Left kidney (tissue), 2 donors: ENCODE results near the gene MYO7A. TPM values are rescaled to one million over a fixed set of nuclear protein-coding genes. Genes with fewer than 3 reads are reported as not detected.
"Not testable (repeated sequence)": the region's sequence is repeated elsewhere in the genome, so short reads cannot be mapped to it uniquely, and the experiment has no call there.

Experiments used
- DNase-seq: peaks from one replicate; pipeline ENCODE4 v3.0.0-alpha.2; 2013
- polyA plus RNA-seq: library from polyadenylated mRNA; unstranded; fragments of 120-200 nt; gene quantifications from one replicate; pipeline ENCODE4 v1.2.1, GENCODE V29; 2013; ENCODE audit not compliant: insufficient read length

The MYO7A gene
- polyA plus RNA-seq, 1 donor = 3.7 TPM

- no peak for DNase-seq
Measured at GRCh38 chr11:77093056-77093891, 34.8 kb upstream of the MYO7A start.

- no peak for DNase-seq
Measured at GRCh38 chr11:77093987-77094840, 33.8 kb upstream of the MYO7A start.

DNA sequence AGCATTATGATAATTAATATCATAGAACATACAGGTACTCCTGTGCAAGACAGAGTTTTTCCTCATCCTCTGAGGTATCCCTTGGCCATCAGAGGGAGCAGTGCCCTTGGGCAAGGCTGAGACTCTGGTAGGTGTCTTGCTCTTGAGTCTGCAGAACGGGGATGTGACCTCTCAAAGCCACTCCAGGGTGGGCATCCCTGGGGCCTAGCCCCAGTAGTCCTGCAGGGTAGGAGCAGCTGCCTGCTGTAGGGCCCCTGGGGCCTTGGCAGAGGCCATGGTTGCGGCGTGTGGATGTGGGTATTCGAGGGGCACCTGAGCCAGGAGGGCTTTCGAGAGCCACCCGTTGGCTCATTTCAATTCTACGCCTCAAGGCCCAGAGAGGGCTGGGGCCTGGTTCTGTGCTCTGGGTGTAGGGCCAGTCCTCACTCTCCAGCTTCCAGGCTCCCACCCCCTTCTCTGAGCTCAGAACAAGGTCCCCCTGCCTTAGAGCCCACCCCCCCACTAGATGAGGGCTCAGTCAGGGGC is 33.1 kb upstream of the MYO7A start:
- DNase-seq = no peak

DNA sequence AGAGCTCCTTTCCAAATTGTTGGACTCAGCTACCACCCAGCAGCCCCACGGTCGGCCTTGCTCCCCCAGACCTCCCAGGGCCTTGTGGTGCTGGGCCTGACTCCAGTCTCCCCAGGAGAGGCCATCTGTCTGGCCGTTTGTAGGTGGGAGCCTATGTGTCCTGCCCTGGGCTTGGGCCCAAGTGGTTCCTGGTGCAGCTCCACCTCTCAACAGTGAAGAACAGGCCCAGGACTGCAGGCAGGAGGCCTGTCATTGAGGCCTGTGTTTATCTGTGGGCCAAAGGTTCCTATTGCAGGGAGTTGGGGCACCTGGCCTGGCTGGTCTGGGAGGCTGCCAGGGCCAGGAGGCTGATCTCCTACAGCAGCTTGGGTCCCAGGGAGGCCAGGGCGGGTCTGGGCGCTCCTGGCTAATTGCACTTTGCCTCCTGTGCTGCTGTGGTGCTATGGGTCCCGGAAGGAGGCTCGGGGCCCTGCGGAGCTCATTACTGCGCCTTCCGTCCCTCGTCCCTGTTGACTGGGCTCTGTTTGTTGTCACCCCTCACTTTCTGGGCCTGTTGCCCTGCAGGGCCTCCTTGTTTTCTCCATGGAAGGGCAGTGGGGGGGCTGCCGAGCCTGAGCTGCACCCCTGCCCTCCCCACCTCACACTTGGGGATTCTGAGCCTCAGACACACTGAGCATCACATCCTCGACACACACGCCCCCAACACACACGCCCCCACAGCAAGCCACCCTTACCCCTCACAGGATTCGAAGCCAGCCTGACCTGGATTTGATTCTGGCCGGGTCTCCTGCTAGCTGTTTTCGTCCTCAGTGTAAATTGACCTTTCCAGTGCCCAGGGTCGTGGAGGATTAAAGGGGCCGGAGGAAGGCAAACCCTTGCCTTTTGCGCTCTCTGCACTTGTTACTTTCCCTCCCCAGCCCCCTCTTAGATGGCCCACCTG is 32.2 kb upstream of the MYO7A start:
- no peak for DNase-seq

DNA sequence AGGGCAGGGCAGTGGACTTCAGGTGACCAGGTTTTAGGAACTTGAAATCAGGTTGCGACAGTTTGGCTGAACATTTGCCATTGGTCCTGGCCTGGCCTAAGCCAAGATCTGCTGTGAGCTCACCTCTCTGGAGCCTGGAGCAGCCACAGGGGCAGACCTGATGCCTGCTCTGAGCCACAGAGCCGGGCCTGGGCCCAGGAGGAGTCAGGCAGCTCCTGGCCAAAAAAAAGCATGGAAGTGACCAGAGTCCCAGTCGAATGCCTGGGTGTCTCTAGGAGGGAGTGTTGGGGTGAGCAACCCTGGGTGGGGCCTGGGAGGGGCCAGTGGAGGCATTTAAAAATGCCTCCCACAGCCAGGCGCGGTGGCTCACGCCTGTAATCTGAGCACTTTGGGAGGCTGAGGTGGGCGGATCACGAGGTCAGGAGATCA is 31.4 kb upstream of the MYO7A start:
- DNase-seq = no peak

DNA sequence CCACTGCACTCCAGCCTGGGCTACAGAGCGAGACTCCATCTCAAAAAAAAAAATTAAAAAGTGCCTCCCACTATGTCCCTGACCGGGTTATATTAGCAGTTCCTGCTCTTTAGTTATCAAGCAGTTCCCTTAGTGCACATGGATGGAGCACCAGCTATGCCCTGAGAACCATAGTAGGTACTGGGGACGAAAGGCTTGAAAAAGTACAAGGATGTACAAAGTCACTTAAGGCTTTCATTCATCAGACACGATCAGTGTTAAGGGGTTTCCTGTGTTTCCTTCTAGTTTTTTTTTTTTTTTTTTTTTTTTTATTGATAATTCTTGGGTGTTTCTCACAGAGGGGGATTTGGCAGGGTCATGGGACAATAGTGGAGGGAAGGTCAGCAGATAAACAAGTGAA is 30.9 kb upstream of the MYO7A start:
- DNase-seq = not testable (repeated sequence)

- no peak for DNase-seq
Measured at GRCh38 chr11:77100166-77101042, 27.6 kb upstream of the MYO7A start.

GRCh38 chr11:77101043-77101537 is 27.0 kb upstream of the MYO7A start:
- no peak for DNase-seq

DNA sequence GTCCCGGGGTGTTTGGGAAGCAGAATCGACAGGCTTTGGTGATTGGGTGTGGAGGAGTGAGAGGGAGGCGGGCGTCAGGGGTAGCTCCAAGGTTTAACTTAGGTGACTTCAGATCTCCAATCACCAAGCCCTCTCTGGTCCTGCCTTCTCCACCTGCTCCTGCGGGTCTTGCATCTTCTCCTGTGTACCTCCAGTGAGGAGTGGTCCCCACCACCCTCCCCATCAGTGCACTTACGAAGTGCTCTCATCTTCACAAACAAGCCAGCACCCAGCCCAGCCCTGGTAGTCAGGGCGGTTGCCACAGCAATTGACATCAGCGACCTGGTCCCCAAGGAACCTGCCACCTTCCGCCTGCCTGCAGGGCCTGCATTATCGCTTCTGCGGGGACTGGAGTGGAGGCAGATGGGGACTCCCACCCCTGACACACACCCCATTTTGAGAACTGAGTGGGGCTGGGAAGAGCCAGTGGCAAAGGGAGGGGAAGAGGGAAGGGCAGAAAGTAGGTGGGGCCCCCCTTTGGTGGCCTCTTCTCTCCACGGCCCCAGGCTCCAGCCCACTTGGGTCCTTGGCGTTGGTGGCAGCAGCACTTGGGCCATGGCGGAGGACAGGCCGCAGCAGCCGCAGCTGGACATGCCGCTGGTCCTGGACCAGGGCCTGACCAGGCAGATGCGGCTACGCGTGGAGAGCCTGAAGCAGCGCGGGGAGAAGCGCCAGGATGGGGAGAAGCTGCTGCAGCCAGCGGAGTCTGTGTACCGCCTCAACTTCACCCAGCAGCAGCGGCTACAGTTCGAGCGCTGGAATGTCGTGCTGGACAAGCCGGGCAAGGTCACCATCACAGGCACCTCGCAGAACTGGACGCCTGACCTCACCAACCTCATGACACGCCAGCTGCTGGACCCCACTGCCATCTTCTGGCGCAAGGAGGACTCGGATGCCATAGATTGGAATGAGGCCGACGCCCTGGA is 25.5 kb upstream of the MYO7A start, which contains the start of gene OMP:
Gene OMP, plus strand, starts transcription at position 595 of the 965 bp plus-strand sequence. Its CDS starts 0 bp downstream, at position 595.
- no peak for DNase-seq

DNA sequence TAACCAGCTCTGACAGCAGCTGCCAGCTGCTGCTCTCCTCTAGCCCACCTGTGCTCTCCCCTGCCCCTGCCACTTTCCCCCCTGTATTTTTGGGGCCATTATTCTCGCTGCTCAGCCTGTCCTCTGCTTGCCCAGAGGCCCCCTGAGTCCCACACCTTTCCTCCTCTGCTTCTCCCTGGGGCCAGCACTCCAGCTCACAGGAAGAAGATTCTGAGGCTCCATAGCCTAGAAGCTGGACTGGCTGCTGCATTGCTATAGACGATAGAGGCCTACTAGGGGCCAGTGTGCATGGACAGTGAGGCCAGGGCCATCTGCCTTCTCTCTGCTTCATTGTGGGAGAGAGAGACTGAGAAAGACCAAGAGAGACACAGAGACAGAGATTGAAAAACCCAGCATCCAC is 24.7 kb upstream of the MYO7A start:
- DNase-seq = no peak

- DNase-seq = no peak
Measured at GRCh38 chr11:77104727-77105126, 23.3 kb upstream of the MYO7A start.

DNA sequence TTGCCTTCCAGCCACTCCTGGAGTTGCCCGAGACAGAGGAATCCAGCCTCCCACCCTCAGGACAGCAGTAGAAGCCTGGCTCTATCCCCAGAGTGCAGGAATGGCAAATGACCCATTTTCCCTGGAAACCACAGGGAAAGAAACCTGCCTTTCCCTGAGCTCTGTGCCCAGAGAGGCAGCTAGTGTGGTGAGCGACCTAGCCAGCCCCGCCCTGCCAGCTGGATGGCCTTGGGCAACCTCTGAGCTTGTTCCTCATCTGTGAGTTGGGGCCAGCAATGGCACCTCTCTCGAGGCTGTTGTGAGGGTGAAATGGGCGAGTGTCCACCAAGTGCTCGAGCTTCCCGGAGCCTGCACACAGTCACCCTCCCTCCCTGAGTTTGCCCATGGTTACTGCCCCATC is 21.7 kb upstream of the MYO7A start:
- DNase-seq = no peak

- no peak for DNase-seq
Measured at GRCh38 chr11:77106759-77107158, 21.3 kb upstream of the MYO7A start.

DNA sequence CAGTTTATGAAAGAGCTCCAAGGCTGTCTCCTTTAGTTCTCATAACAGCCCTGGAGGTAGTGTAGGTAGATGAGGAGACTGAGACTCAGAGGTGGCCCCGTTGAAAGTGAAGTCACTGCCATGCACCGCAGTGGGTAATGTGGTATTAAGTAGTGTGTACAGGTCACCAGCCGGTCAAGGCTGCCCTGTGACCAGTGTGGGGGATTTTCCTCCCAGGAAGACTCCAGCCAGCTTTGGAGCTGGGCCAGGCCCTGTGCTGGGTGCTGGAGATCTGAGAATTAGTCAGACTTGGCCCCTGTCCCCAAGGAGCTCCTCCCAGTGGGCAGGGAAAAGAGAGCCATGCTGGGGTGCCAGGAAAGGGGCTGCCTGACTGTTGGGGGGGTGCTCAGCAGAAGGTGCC is 20.1 kb upstream of the MYO7A start:
- no peak for DNase-seq

DNA sequence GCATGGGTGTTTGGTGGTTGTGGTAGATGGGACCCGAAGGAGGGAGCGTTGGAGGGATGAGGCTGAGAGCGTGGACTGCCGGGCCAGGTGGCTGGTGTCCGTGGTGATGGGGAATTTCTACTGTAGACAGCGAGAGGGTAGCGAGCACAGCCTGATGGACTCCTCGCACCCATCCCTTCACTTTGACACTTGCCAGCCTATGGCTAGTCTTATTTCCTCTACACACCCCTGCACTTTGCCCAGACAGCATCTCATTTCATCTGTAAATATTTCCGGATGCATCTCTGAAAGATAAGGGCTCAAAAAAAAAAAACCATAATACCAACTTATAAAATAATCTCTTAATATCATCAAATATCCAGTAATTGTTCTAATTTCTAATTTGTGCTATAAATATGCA is 19.6 kb upstream of the MYO7A start:
- no peak for DNase-seq

DNA sequence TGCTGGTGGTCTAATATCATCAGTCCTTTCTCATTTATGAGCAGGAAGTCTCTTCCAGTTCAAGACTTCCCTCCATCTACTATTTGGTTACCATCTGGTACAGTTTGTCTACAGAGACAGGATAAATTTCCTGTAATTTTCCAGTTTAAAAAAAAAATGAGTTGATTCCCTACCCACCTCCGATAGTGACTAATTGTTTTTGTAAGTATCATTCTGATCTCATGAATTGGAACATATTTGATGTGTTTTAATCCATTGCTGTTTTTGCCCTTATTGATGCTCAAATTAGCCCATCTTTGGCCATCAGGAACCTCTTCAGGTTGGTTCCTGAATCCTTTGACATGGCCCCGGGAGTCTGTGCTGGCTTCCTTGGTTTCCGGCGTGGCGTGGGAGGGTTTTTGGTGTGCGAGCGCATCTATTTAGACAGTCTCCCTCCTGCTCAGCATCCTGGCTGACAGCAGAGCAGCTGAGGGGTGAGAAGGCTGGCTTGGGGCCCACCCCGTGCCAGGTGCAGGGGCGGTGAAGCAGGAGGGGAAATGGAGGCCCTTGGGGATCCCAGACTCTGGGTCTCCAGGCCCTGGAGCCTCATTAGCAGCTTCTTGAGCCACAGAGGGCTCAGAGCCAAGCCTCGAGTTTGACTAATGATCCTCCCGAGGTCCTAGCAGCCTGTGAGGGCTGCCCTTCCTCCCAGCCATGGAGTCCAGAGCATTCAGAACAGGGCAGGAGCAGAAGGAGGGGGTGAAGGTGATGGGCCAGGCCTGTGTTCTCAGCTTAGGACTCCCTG is 18.6 kb upstream of the MYO7A start:
- no peak for DNase-seq

GRCh38 chr11:77110836-77111235 is 17.2 kb upstream of the MYO7A start:
- DNase-seq = no peak

GRCh38 chr11:77111277-77111676 is 16.8 kb upstream of the MYO7A start:
- no peak for DNase-seq
